Measurements from ENCODE around the gene TP73.

TP73 gene

DNA sequence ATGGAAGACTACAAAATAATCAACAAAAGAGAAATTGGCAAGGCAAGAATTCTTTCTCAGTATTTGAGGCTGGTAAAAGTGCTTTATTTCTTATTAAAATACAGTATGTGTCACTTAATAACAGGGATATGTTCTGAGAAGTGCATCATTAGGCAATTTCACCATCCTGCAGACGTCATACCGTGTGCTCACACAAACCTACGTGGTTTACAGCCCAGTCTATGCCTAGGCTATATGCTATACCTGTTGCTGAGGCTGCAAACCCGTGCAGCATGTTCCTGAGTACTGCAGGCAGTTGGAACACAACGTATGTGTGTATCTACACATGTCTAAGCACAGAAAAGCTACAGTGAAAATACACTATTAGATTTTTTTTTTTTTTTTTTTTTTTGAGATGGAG, 97.2 kb downstream of the TP73 start:
- TF ChIP-seq, protein P1, sequence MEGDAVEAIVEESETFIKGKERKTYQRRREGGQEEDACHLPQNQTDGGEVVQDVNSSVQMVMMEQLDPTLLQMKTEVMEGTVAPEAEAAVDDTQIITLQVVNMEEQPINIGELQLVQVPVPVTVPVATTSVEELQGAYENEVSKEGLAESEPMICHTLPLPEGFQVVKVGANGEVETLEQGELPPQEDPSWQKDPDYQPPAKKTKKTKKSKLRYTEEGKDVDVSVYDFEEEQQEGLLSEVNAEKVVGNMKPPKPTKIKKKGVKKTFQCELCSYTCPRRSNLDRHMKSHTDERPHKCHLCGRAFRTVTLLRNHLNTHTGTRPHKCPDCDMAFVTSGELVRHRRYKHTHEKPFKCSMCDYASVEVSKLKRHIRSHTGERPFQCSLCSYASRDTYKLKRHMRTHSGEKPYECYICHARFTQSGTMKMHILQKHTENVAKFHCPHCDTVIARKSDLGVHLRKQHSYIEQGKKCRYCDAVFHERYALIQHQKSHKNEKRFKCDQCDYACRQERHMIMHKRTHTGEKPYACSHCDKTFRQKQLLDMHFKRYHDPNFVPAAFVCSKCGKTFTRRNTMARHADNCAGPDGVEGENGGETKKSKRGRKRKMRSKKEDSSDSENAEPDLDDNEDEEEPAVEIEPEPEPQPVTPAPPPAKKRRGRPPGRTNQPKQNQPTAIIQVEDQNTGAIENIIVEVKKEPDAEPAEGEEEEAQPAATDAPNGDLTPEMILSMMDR (IDR thresholded peaks at IDR 0.05; ENCODE audit: low read depth, low read length), result no peak
- H3K4me3 ChIP-seq (ENCODE audit: low read depth, low read length), result no peak overlapping the region

DNA sequence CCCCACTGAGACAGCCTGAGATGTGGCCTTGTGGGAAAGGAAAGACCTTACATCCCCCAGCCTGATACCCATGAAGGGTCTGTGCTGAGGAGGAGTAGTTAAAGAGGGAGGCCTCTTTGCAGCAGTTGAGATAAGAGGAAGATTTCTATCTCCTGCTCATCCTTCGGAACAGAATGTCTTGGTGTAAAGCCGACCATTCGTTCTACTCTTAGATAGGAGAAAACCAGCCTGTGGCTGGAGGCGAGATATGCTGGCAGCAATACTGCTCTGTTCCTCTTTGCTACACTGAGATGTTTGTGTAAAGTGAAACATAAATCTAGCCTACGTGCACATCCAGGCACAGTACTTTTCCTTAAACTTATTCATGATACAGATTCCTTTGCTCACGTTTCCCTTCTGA, 98.4 kb downstream of the TP73 start:
- no peak overlapping the region for H3K4me3 ChIP-seq (ENCODE audit: low read depth, low read length)
- TF ChIP-seq, protein P1 (IDR thresholded peaks at IDR 0.05; ENCODE audit: low read depth, low read length), result no peak

DNA sequence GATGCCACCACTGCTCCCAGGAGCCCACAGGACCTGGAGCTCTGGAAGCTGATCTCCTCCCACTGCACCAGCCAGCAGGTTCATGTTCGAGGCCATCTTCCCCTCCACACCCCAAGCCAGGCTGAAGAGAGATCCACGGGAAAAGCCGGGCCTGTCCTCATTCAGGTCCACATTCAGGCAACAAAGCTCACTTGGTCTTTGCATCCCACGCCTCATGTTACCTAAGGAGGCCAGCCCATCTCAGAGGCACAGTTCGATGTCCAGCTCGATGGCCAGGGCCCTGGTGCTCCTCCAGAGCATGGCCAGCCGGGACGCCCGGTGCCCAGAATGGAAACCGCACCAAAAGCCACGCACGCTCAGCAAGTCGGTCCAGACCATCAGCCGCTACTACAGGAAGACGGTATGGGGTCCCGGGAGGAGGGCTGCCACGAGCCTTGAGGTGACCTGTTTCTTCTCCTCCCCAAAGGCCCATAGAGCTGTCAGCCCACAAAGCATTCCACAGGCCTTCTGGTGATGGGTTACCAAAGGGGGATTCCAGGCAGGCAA, 100.2 kb downstream of the TP73 start, which contains the start of gene CCDC27:
TSS of gene CCDC27 (plus strand) at position 51 of the 546 bp plus-strand sequence. CDS start at position 83, 32 bp downstream.
- TF ChIP-seq, protein P1 (IDR thresholded peaks at IDR 0.05; ENCODE audit: low read depth, low read length), result no peak
- H3K4me3 ChIP-seq (ENCODE audit: low read depth, low read length), result no peak within 1 kb of the TSS

DNA sequence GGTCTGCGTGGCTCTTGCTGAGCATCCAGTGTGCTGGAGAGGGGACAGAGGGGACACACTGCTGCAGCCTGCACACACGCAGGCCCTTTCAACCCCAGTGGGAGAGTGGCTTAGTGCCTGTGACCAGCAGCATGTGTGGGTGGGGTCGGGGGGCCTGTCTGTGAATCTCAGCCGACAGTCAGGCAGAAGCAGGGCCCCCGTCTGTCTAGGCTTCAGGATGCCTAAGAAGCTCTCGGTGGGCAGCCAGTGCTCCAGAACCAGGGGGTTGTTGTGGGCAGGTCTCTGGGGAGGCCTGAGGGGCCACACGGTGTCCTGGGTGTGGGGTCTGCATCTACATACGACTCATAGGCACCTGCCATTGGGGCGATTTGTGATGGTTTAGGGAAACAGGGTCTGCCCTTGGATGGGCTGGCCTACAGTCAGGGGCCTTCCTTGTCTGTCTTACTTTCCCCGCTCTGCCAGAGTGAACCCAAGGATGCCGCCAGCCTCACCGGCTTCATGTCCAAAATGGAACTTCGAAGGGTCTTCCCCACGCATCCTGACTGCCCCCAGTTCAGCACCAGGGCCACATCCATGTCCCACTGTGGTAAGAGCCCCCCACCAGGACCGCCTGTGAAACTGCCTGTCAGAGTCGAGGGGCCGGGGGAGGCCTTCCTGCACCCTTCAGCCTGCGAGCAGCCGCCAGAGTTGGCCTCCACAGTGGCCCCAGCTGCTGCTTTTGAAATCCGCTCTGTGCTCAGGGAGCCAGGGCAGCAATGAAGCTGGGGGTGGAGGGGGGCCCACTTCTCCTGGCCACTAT, 101.5 kb downstream of the TP73 start:
- no peak overlapping the region for H3K4me3 ChIP-seq (ENCODE audit: low read depth, low read length)
- TF ChIP-seq, protein P1 (IDR thresholded peaks at IDR 0.05; ENCODE audit: low read depth, low read length), result no peak

DNA sequence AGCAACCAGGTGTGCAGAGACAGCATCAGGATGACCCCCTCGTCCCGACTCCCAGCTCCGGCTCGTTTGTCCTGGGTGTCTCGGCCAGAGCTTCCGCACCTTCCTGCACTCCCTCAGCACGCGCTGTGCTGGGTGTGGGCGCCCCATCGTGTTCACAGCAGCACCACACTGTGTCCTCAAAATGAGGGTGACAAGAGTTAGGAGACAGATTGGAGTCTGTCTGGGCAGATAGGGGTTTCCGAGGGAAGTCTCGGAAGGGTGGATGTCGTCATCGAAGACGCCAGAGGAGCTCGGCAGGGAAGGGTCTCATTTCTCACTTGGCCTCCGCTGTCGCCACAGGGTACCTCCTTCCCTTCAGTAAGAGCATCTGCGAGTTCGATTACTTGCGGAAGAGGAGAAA, 104.1 kb downstream of the TP73 start:
- TF ChIP-seq, protein P1 (IDR thresholded peaks at IDR 0.05; ENCODE audit: low read depth, low read length), result no peak

DNA sequence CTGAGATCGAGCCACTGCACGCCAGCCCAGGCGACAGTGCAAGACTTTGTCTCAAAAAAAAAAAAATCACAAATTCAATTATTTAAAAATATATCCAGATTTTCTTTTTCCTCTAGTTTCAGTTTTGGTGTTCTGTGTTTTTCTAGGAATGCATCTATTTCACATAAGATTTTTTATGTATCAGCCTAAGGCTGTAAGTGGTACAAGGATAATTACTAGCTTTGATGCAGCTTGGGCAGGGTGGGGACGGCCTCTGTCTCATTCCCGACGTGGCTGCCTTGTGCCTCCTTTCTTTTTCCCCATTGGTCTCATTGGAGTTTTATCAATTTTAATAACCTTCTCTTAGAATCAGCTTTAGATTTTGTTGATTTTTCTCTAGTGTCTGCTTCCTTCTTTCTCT, 106.8 kb downstream of the TP73 start:
- H3K4me3 ChIP-seq (ENCODE audit: low read depth, low read length), result no peak overlapping the region
- TF ChIP-seq, protein P1 (IDR thresholded peaks at IDR 0.05; ENCODE audit: low read depth, low read length), result no peak

More for the DNA sequence above, 104.1 kb downstream of the TP73 start:
- H3K4me3 ChIP-seq (ENCODE audit: low read depth, low read length), result no peak overlapping the region

DNA sequence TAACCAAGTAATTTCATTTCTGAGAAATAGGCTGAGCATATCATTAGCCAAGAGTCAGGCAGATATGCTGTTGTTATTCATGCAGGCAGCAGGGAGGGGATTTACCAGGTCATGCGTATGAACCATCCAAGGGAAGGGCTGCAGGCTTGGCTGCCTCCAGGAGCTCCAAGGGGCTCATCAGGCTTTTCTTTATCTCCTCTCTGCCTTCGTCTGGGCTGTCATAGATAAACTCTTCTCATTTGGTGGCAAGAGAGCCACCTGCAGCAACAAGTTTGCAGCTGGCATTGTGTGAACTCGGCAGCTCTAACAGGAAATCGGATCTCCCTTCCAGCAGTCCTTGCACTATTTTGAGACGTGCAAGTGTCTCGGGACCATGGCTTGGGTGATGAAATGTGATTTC, 107.5 kb downstream of the TP73 start:
- H3K4me3 ChIP-seq (ENCODE audit: low read depth, low read length), result no peak overlapping the region
- TF ChIP-seq, protein P1 (IDR thresholded peaks at IDR 0.05; ENCODE audit: low read depth, low read length), result no peak

Measured in WI38 (cell line).